Panc1 (cell line): Measurements from ENCODE around the gene NOS1. TPM values are rescaled to one million over a fixed set of nuclear protein-coding genes. Genes with fewer than 3 reads are reported as not detected.

Experiments
- ATAC-seq: fragments of 200-7000 bp; cut with Tn5 transposase; 2 replicates; pipeline ENCODE4 v1.9.1; 2020; ENCODE audit warnings: mild to moderate bottlenecking, moderate library complexity
- BruUV-seq: library from RNA; stranded (reverse); fragments of 400-500 nt; replicated peaks from 2 replicates; lab custom pipeline; 2021; lab: Mats Ljungman, UMichigan
- CTCF ChIA-PET: fragments of 300-600 bp; sonication (Branson Sonifier 250); formaldehyde crosslinking; loops from one replicate; lab custom pipeline; 2022; ENCODE audit warnings: antibody characterized with exemption; lab: Charles Lee
- POLR2A ChIA-PET: fragments of 300-600 bp; sonication (Branson Sonifier 250); formaldehyde crosslinking; loops from one replicate; lab custom pipeline; 2022; ENCODE audit warnings: antibody characterized with exemption; lab: Charles Lee
- DNase-seq: peaks from one replicate; pipeline ENCODE4 v3.0.0-alpha.2; 2010; ENCODE audit warnings: low read depth, low spot score
- H3K27ac ChIP-seq: 2 replicates; pipeline ENCODE4 v1.5.1; 2011; ENCODE audit warnings: mild to moderate bottlenecking, low read length, inconsistent platforms
- H3K27me3 ChIP-seq: fragments of 200-500 bp; sonication (Bioruptor generic); 2 replicates; pipeline ENCODE4 v1.6.0; 2014; ENCODE audit warnings: low read length, inconsistent platforms; ENCODE audit not compliant: control insufficient read depth, insufficient read depth
- H3K36me3 ChIP-seq: fragments of 200-500 bp; sonication (Bioruptor generic); 2 replicates; pipeline ENCODE4 v1.5.1; 2014; ENCODE audit warnings: inconsistent platforms, mild to moderate bottlenecking, low read length, moderate library complexity; ENCODE audit not compliant: control insufficient read depth, insufficient read depth
- H3K4me1 ChIP-seq: 2 replicates; pipeline ENCODE4 v1.5.1; 2011; ENCODE audit warnings: inconsistent platforms, mild to moderate bottlenecking, low read length, moderate library complexity; ENCODE audit not compliant: control insufficient read depth, insufficient read depth
- H3K4me3 ChIP-seq, 2 experiments: 2 replicates each; pipeline ENCODE4 v1.5.1; 2011 to 2012; ENCODE audit warnings: low read depth in 2 of 2, low read length in 2 of 2, mild to moderate bottlenecking in 2 of 2, inconsistent platforms in 1 of 2, moderate library complexity in 1 of 2
- H3K9me3 ChIP-seq: fragments of 200-500 bp; sonication (Bioruptor generic); 2 replicates; pipeline ENCODE4 v1.5.1; 2014; ENCODE audit warnings: low read depth, mild to moderate bottlenecking, inconsistent platforms, low read length, moderate library complexity; ENCODE audit not compliant: control insufficient read depth, insufficient read depth
- POLR2AphosphoS5 ChIP-seq: IDR thresholded peaks from 2 replicates; pipeline ENCODE4 v1.6.1; 2012; ENCODE audit warnings: mild to moderate bottlenecking, low read depth, low read length, moderate library complexity
- REST ChIP-seq, 2 experiments: IDR thresholded peaks; 2 replicates each; pipeline ENCODE4 v1.6.1; 2011 to 2012; ENCODE audit warnings: low read depth in 2 of 2, control low read depth in 1 of 2, low read length in 1 of 2, mild to moderate bottlenecking in 1 of 2, moderate library complexity in 1 of 2; ENCODE audit not compliant: insufficient read depth in 1 of 2
- SIN3A ChIP-seq: IDR thresholded peaks from 2 replicates; pipeline ENCODE4 v1.6.1; 2012; ENCODE audit warnings: low read depth, mild to moderate bottlenecking, low read length, moderate library complexity, borderline replicate concordance; ENCODE audit not compliant: insufficient read depth
- TCF7L2 ChIP-seq: IDR thresholded peaks from 2 replicates; pipeline ENCODE4 v1.6.1; 2011; ENCODE audit warnings: mild to moderate bottlenecking, low read depth, low read length, inconsistent platforms
- in situ Hi-C: cut with HindIII; loops from 2 replicates; pipeline ENCODE4 v1.10.0; 2016; ENCODE audit warnings: low sequenced_read_pairs, low pct_unique_long_range_greater_than_20kb
- intact Hi-C: fragments of 100-400 bp; cut with micrococcal nuclease; formaldehyde crosslinking; loops from one replicate; pipeline ENCODE4 v1.10.0; 2022; ENCODE audit not compliant: unreplicated experiment
- total RNA-seq: library from RNA; stranded (reverse); gene quantifications from one replicate; pipeline ENCODE4 v1.2.1, GENCODE V29; 2021; ENCODE audit not compliant: unreplicated experiment
- TF ChIP-seq, protein P1 (sequence below): fragments of 450-650 bp; IDR thresholded peaks from 2 replicates; pipeline ENCODE4 v1.5.1; 2017; ENCODE audit warnings: mild to moderate bottlenecking

NOS1 gene
- total RNA-seq, 1 experiment from 2014 or later, result 0.03 TPM

DNA sequence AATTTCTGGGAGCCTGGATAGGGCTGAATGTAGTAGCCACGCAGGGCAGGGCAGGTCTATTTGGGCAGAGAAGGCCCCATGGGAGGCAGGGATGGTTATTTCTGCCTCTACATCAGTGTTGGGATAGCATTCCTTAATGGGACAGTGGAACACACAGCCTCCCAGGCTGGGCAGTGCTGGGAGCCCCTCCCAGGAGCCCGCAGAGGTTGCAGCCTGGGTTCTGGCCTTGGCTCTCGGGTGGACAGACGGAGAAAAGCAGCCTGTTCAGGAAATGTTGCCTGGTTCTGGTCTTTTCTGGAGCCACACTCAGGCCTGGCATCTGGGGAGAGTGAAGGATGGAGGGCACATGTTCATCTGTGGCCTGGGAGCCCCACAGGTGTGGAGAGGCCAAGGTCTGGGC lies 479 bp upstream of the NOS1 start:
- intact Hi-C loops, result no loop called here
- no peak for ATAC-seq
- TF ChIP-seq, protein P1, sequence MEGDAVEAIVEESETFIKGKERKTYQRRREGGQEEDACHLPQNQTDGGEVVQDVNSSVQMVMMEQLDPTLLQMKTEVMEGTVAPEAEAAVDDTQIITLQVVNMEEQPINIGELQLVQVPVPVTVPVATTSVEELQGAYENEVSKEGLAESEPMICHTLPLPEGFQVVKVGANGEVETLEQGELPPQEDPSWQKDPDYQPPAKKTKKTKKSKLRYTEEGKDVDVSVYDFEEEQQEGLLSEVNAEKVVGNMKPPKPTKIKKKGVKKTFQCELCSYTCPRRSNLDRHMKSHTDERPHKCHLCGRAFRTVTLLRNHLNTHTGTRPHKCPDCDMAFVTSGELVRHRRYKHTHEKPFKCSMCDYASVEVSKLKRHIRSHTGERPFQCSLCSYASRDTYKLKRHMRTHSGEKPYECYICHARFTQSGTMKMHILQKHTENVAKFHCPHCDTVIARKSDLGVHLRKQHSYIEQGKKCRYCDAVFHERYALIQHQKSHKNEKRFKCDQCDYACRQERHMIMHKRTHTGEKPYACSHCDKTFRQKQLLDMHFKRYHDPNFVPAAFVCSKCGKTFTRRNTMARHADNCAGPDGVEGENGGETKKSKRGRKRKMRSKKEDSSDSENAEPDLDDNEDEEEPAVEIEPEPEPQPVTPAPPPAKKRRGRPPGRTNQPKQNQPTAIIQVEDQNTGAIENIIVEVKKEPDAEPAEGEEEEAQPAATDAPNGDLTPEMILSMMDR, result no peak
- no peak for TF ChIP-seq TCF7L2
- no peak for TF ChIP-seq POLR2AphosphoS5
- TF ChIP-seq SIN3A, result no peak
- TF ChIP-seq REST (IDR thresholded peaks at IDR 0.05; ENCODE audit: insufficient read depth in 1 of 2, low read depth in 2 of 2, low read length in 1 of 2), result no peak
- ChIA-PET CTCF (interaction anchor here (0.6 kb wide), 1 partner anchor 496 kb away, joined by 4 read pairs; no protein-coding TSS in a partner anchor), POLR2A (no interaction called here)
- H3K4me1 ChIP-seq, result no peaks in the 10 kb centered on the region
- H3K27ac ChIP-seq, result no peak overlapping the region
- H3K9me3 ChIP-seq, result no peaks in the 10 kb centered on the region
- peaks cover 6% of the 10 kb centered on the region; the same call in 1 of the 2 replicates for H3K27me3 ChIP-seq
- BruUV-seq, result no TSS peak
- H3K36me3 ChIP-seq, result no peaks in the 10 kb centered on the region
- no peak for DNase-seq
- no peak overlapping the region for H3K4me3 ChIP-seq
- in situ Hi-C loops, result no loop called here

DNA sequence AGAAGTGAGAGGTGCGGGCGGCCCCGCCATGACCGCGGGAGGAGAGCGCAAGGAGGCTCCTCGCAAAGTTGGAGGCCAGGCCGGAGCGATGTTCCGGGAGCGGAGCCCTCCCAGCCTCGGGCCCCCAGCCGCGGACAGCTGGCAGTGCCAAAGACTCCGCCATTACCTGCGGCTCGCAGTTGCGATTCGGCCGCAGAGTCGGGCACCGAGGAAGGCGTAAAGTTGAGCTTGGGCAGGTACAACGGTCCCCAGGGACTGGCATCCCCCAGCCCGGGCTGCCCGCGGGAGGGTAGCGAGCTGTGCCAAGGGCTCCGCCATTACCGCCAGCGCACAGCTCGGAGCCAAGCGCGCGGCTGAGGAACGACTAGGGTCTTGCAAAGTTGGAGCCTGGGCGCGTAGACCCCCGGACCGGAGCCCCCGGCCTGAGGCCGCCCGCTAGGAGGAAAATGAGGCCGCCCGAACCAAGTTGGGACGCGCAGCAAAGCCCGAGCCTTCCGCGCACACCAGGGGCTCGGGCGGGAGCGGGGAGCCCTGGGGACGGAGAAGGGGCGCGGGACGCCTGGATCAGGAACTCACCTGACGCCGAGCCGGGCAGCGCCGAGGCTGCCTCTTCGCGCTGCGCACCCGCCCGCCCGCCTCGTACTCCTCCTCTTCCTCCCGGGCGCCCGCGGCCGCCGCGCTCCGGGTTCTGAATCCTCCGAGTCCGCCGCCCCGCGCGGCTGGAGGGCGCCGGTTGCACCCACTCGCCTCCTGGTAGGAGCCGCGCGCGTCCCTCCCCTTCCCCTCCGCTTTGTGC lies 677 bp downstream of the NOS1 start:
- POLR2A ChIA-PET, result no interaction called here
- no peaks in the 10 kb centered on the region for H3K36me3 ChIP-seq
- ATAC-seq (no peak), DNase-seq (no peak)
- no peaks in the 10 kb centered on the region for H3K9me3 ChIP-seq
- no peak for TF ChIP-seq SIN3A
- TF ChIP-seq REST (IDR thresholded peaks at IDR 0.05; ENCODE audit: insufficient read depth in 1 of 2, low read depth in 2 of 2, low read length in 1 of 2), result no peak
- TF ChIP-seq, protein P1, result no peak
- TF ChIP-seq TCF7L2, result no peak
- TF ChIP-seq POLR2AphosphoS5, result no peak
- intact Hi-C loops (no loop called here), in situ Hi-C loops (no loop called here)
- H3K27ac ChIP-seq, result no peak overlapping the region
- H3K4me3 ChIP-seq, result no peak overlapping the region
- 0 out of 2 replicates have a peak, but pooled peaks cover 6% of the 10 kb centered on the region for H3K27me3 ChIP-seq
- CTCF ChIA-PET, result no interaction called here
- no TSS peak for BruUV-seq
- H3K4me1 ChIP-seq, result no peaks in the 10 kb centered on the region
